ENCODE measurements around the gene PI16. TPM values are rescaled to one million over a fixed set of nuclear protein-coding genes. Genes with fewer than 3 reads are reported as not detected.
"Not testable (repeated sequence)": the region's sequence is repeated elsewhere in the genome, so short reads cannot be mapped to it uniquely, and the experiment has no call there.

Gene PI16
- total RNA-seq, 1 donor from 2014 or later, result not detected

DNA sequence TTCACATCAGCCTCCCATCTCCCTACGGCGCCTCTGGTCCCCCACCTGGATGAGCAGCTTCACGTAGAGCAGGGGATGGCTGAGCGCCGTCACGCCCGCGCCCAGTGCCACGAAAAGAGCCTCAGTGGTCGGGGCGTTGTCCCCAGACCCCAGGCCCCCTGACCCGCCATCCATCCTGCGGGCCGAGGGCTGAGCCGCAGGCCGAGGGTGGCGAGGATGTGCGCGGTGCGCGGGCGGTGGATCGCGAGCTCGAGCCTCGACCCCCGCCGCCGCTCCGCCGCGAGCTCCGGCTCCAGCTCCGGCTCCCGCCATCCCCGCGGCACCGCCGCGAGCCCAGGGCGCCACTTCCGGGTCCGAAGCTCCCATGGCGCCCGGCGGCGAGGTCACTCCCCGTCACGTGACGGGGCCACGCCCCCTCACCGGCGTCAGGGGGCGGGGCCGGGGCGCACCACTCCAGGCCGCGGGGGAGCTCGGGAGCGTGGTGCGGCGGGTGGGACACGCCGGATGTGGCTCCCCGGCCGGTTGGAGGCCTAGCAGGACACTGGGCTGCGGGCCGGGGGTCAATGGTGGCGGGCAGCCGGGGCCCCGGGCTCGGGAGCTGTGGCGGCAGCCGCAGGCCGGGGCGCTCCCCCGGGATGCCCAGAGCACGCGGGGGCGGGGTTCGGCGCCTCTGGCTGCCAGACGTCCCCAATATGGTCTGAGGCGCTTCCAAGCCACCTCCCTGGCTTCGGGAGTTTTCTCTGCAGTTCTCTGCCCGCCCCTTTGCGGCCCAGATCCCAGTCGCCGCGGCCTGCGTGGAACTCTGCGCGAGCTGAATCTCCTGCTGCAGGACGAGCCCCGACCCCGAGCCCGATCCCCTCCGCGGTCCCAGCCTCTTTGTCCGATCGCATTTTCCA is 31.5 kb downstream of the PI16 start, which contains the start of gene MTCH1:
TSS of gene MTCH1 (minus strand) at position 389 of the 896 bp plus-strand sequence. CDS start at position 366, 23 bp downstream.
- Mint-ChIP-seq H3K27ac (ENCODE audit: unreplicated experiment) (peak within 1 kb of the TSS; percentile 93), H3K4me1 (ENCODE audit: unreplicated experiment) (peaks cover 17% of the 10 kb centered on the region), H3K4me3 (ENCODE audit: unreplicated experiment) (peak within 1 kb of the TSS; percentile 88)

DNA sequence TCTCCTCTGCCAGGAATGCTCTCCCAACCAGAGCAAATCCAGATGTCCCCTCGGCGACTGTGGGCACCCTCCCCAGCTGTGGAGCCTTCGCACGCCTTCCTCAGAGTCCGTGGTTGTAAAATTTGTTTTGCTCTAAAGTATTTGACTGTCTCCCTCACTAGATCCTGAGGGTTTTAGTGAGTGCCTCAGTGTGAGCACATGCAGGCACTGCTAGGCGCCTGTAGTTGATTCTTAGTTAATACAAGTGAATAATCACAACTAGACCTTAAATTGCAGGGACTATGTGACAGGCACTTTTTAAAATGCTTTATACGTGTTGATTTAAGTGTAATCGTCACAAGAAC is 32.1 kb downstream of the PI16 start:
- H3K4me3 Mint-ChIP-seq (ENCODE audit: unreplicated experiment), result peak overlapping the region; percentile 88

More for the DNA sequence above, 31.5 kb downstream of the PI16 start, which contains the start of gene MTCH1:
- TF ChIP-seq CTCF (IDR thresholded peaks at IDR 0.05), result no peak
- peak; percentile 97 for DNase-seq (ENCODE audit: extremely low spot score, unreplicated experiment)
- H3K27me3 Mint-ChIP-seq (ENCODE audit: unreplicated experiment), result no peaks in the 10 kb centered on the region
- H3K36me3 Mint-ChIP-seq (ENCODE audit: unreplicated experiment), result no peaks in the 10 kb centered on the region
- H3K9me3 Mint-ChIP-seq (ENCODE audit: unreplicated experiment), result no peaks in the 10 kb centered on the region

DNA sequence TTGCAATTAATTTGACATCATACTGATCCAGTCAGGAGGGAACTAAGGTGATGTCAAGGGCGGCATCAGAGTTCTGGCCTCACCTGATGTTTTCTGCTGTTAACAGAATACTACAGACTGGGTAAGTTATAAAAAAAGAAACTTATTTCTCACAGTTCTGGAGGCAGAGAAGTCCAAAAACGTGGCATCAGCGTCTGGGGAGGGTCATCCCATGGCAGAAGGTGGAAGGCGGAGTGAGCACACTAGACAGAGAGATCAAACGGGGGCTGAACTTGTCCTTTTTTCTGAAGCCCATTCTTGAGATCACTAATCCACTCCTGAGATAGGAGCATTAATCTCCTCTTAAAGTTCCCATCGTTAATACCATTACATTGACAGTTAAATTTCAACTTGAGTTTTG is 34.7 kb downstream of the PI16 start:
- no peak overlapping the region for H3K27ac Mint-ChIP-seq (ENCODE audit: unreplicated experiment)
- DNase-seq (ENCODE audit: extremely low spot score, unreplicated experiment), result no peak
- TF ChIP-seq CTCF (IDR thresholded peaks at IDR 0.05), result no peak
- H3K4me1 Mint-ChIP-seq (ENCODE audit: unreplicated experiment), result peaks cover 11% of the 10 kb centered on the region
- no peaks in the 10 kb centered on the region for H3K27me3 Mint-ChIP-seq (ENCODE audit: unreplicated experiment)
- no peaks in the 10 kb centered on the region for H3K36me3 Mint-ChIP-seq (ENCODE audit: unreplicated experiment)
- no peaks in the 10 kb centered on the region for H3K9me3 Mint-ChIP-seq (ENCODE audit: unreplicated experiment)
- H3K4me3 Mint-ChIP-seq (ENCODE audit: unreplicated experiment), result no peak overlapping the region

More for the DNA sequence above, 32.1 kb downstream of the PI16 start:
- Mint-ChIP-seq H3K27ac (ENCODE audit: unreplicated experiment) (peak overlapping the region; percentile 93), H3K36me3 (ENCODE audit: unreplicated experiment) (no peaks in the 10 kb centered on the region), H3K4me1 (ENCODE audit: unreplicated experiment) (peaks cover 15% of the 10 kb centered on the region), H3K9me3 (ENCODE audit: unreplicated experiment) (no peaks in the 10 kb centered on the region), H3K27me3 (ENCODE audit: unreplicated experiment) (no peaks in the 10 kb centered on the region)
- TF ChIP-seq CTCF (IDR thresholded peaks at IDR 0.05), result no peak
- no peak for DNase-seq (ENCODE audit: extremely low spot score, unreplicated experiment)

GRCh38 chr6:36990401-36990800 is 35.9 kb downstream of the PI16 start:
- peaks cover 11% of the 10 kb centered on the region for H3K4me1 Mint-ChIP-seq (ENCODE audit: unreplicated experiment)
- H3K36me3 Mint-ChIP-seq (ENCODE audit: unreplicated experiment); DNase-seq (ENCODE audit: extremely low spot score, unreplicated experiment); H3K27ac Mint-ChIP-seq (ENCODE audit: unreplicated experiment); H3K27me3 Mint-ChIP-seq (ENCODE audit: unreplicated experiment); H3K9me3 Mint-ChIP-seq (ENCODE audit: unreplicated experiment); H3K4me3 Mint-ChIP-seq (ENCODE audit: unreplicated experiment): not testable (repeated sequence)

DNA sequence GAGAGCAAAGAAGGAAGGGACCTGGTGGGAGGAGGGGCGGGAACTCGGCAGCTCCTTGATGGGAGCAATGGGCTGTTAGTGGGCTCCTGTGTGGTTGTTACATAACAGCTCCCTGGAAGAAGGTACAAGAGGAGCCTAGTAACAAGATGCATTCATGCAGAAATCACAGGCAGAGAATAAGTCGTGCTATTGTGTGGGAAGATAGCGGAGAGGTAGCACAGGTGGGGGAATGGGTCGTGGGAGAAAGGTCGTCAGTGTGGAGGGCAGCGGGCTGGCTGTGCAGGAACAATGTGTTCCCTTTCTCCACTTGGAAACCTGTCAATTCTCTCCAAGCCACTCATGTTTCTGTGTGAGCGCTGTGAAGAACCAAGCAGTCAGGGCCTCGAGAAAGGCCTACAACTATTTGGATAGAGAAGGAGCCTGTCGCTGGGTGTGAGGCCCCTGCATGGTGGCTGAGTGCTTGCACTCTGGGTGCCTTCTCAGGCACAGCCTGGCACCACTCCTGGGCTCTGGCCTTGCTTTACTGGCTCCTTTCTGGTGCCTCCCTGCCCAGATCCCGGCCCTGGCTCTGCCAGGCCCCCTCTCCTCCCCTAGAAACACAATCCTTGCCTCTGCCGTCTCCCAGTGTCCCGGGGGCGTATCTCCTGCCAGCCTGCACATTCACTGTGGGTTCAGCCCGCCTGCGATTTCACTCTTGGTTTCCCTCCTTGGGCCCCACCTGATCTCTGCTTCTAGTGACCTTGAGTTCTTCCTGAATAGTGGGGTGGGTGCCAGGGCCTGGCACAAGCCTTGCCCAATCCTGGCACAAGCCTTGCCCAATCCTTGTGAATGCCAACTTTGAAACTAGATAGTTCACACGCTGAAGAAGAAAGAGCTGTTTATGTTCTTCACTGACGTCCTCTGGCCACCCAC is 43.5 kb downstream of the PI16 start:
- DNase-seq (ENCODE audit: extremely low spot score, unreplicated experiment), result no peak
- Mint-ChIP-seq H3K4me3 (ENCODE audit: unreplicated experiment) (no peak overlapping the region), H3K27ac (ENCODE audit: unreplicated experiment) (no peak overlapping the region), H3K36me3 (ENCODE audit: unreplicated experiment) (no peaks in the 10 kb centered on the region), H3K27me3 (ENCODE audit: unreplicated experiment) (peaks cover 14% of the 10 kb centered on the region), H3K9me3 (ENCODE audit: unreplicated experiment) (no peaks in the 10 kb centered on the region), H3K4me1 (ENCODE audit: unreplicated experiment) (peaks cover 6% of the 10 kb centered on the region)
- no peak for TF ChIP-seq CTCF (IDR thresholded peaks at IDR 0.05)

Measured in osteocyte (in vitro differentiated cells).